Measurements from ENCODE around the gene COL4A2. TPM values are rescaled to one million over a fixed set of nuclear protein-coding genes. Genes with fewer than 3 reads are reported as not detected.
"Not testable (repeated sequence)": the region's sequence is repeated elsewhere in the genome, so short reads cannot be mapped to it uniquely, and the experiment has no call there.

The COL4A2 gene
- total and polyA plus RNA-seq, 8 donors, result 18.4 to 130 (median 43.8) TPM

DNA sequence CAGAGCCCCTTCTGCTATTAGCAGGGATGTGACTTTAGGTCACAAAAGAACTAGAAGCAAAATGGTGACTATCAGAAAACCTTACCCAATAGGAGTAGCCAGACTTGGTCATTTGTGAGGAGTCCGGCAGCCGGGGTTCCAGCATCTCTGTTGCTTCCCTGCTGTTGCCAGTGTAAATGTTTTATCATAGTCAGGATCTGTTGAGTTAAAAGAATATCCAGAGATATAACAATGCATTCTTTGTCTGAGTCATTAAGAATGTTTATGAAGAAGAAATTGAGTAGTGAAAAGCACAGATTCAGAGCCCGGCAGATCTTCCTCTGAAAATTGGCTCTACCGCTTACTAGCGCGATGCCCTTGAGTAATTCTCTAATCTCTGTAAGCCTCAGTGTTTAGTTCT lies 84.2 kb downstream of the COL4A2 start:
- TF ChIP-seq, protein P1, sequence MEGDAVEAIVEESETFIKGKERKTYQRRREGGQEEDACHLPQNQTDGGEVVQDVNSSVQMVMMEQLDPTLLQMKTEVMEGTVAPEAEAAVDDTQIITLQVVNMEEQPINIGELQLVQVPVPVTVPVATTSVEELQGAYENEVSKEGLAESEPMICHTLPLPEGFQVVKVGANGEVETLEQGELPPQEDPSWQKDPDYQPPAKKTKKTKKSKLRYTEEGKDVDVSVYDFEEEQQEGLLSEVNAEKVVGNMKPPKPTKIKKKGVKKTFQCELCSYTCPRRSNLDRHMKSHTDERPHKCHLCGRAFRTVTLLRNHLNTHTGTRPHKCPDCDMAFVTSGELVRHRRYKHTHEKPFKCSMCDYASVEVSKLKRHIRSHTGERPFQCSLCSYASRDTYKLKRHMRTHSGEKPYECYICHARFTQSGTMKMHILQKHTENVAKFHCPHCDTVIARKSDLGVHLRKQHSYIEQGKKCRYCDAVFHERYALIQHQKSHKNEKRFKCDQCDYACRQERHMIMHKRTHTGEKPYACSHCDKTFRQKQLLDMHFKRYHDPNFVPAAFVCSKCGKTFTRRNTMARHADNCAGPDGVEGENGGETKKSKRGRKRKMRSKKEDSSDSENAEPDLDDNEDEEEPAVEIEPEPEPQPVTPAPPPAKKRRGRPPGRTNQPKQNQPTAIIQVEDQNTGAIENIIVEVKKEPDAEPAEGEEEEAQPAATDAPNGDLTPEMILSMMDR (IDR thresholded peaks at IDR 0.05), result no peak
- DNase-seq, result no peak
- Histone ChIP-seq H3K4me3 (no peak overlapping the region), H3K4me1 (no peaks in the 10 kb centered on the region), H3K27me3 (no peaks in the 10 kb centered on the region), H3K9me3 (no peaks in the 10 kb centered on the region), H3K27ac (no peak overlapping the region), H3K36me3 (no peaks in the 10 kb centered on the region)
- WGBS, 2 donors, result 91 to 94% methylated on average over 6 of the region's 6 CpGs
- ATAC-seq, result no peak
- FAIRE-seq, result no peak
- intact Hi-C loops (cut with DNase I), result no loop called here

DNA sequence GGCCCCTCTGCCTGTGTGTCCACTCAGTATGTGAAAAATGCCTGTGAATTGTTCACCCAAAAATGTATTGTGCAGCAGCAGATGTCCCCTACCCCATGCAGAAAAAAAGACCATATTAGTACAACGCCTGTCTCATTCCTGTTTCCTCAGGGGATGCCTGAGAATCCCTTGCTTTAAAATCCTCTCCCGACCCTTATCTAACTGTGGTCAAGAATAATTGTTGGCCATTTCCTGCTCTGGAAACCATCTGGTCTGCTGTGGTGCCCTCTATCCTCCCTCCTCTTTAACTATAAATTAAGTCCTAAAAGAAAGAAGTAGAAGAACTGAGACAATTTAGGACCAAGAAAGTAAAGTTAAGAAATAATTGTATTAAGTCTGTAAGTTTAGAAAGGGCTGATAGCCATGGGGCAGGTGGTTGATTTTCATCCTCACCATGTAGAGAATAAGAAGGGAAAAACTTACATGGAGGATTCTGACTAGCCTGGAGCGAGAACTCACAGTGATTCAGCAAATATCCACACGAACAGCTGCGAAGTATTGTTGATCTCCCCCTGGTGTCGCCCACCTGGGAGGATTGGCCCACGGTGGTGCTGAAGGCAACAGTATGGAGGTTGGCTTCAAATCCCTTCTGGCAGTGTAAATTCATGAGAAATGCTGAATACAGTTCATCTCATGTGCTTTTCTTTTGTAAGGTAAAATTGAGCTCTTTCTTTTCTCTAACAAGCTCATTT lies 85.6 kb downstream of the COL4A2 start:
- ATAC-seq, result no peak
- H3K27ac ChIP-seq, result no peak overlapping the region
- TF ChIP-seq, protein P1 (IDR thresholded peaks at IDR 0.05), result no peak
- DNase-seq, result no peak
- WGBS, 2 donors, result 55 to 64% methylated on average over 7 of the region's 7 CpGs
- intact Hi-C loops (cut with DNase I), result no loop called here
- H3K27me3 ChIP-seq, result no peaks in the 10 kb centered on the region
- H3K4me3 ChIP-seq, result no peak overlapping the region
- FAIRE-seq, result no peak
- no peaks in the 10 kb centered on the region for H3K4me1 ChIP-seq
- no peaks in the 10 kb centered on the region for H3K9me3 ChIP-seq
- H3K36me3 ChIP-seq, result no peaks in the 10 kb centered on the region

GRCh38 chr13:110393761-110394160 lies 86.7 kb downstream of the COL4A2 start:
- TF ChIP-seq, protein P1 (IDR thresholded peaks at IDR 0.05), result no peak
- no peak overlapping the region for H3K27ac ChIP-seq
- 89 to 94% methylated on average over 4 of the region's 4 CpGs for WGBS, 2 donors
- H3K4me3 ChIP-seq, result no peak overlapping the region
- no peaks in the 10 kb centered on the region for H3K4me1 ChIP-seq
- no peaks in the 10 kb centered on the region for H3K27me3 ChIP-seq
- intact Hi-C loops (cut with DNase I), result no loop called here
- H3K9me3 ChIP-seq, result no peaks in the 10 kb centered on the region
- ATAC-seq (no peak), DNase-seq (no peak), FAIRE-seq (no peak)
- H3K36me3 ChIP-seq, result no peaks in the 10 kb centered on the region

- WGBS, 2 donors, result 77 to 88% methylated on average over 13 of the region's 13 CpGs
- TF ChIP-seq, protein P1 (IDR thresholded peaks at IDR 0.05), result no peak
- H3K27ac ChIP-seq, result no peak overlapping the region
- FAIRE-seq, result no peak
- H3K27me3 ChIP-seq, result no peaks in the 10 kb centered on the region
- no peak for DNase-seq
- no peak for ATAC-seq
- no peaks in the 10 kb centered on the region for H3K4me1 ChIP-seq
- no peaks in the 10 kb centered on the region for H3K9me3 ChIP-seq
- intact Hi-C loops (cut with DNase I), result no loop called here
- H3K4me3 ChIP-seq, result no peak overlapping the region
- no peaks in the 10 kb centered on the region for H3K36me3 ChIP-seq
These were observed 87.3 kb downstream of the COL4A2 start for GRCh38 chr13:110394371-110394841.

DNA sequence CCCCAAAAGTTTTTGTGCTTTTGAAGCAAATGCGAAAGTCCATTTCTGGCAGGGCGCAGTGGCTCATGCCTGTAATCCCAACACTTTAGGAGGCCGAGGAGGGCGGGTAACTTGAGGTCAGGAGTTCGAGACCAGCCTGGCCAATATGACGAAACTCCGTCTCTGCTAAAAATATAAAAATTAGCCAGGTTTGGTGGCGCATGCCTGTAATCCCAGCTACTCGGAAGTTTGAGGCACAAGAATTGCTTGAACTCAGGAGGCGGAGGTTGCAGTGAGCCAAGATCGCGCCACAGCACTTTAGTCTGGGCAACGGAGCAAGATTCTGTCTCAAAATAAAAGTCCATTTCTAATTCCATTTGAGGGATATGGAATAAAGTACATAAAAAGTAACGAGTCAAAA lies 88.5 kb downstream of the COL4A2 start:
- FAIRE-seq; H3K4me3 ChIP-seq; H3K36me3 ChIP-seq; H3K9me3 ChIP-seq; H3K27me3 ChIP-seq; ATAC-seq; intact Hi-C loops (cut with DNase I); DNase-seq; H3K4me1 ChIP-seq; H3K27ac ChIP-seq: not testable (repeated sequence)
- 78 to 89% methylated on average over 14 of the region's 14 CpGs for WGBS, 2 donors

All from pancreas (tissue), 10 donors.